A673 (cell line): ENCODE results near the gene SEMA4C.

Source experiments
- EZH2 ChIP-seq: fragments of 200-600 bp; sonication (generic); IDR thresholded peaks from 2 replicates; pipeline ENCODE4 v1.6.1; 2017; ENCODE audit warnings: borderline replicate concordance, low read depth, mild to moderate bottlenecking, mixed read lengths, antibody characterized with exemption, low read length; ENCODE audit not compliant: poor library complexity, severe bottlenecking
- TF ChIP-seq, protein P1 (sequence below): fragments of 300-800, 200-600 bp; sonication (generic); conservative IDR thresholded peaks from 2 replicates; pipeline ENCODE4 v1.5.1; 2017; ENCODE audit warnings: low read depth, mild to moderate bottlenecking, antibody characterized with exemption, low read length, moderate library complexity, mixed read lengths

DNA sequence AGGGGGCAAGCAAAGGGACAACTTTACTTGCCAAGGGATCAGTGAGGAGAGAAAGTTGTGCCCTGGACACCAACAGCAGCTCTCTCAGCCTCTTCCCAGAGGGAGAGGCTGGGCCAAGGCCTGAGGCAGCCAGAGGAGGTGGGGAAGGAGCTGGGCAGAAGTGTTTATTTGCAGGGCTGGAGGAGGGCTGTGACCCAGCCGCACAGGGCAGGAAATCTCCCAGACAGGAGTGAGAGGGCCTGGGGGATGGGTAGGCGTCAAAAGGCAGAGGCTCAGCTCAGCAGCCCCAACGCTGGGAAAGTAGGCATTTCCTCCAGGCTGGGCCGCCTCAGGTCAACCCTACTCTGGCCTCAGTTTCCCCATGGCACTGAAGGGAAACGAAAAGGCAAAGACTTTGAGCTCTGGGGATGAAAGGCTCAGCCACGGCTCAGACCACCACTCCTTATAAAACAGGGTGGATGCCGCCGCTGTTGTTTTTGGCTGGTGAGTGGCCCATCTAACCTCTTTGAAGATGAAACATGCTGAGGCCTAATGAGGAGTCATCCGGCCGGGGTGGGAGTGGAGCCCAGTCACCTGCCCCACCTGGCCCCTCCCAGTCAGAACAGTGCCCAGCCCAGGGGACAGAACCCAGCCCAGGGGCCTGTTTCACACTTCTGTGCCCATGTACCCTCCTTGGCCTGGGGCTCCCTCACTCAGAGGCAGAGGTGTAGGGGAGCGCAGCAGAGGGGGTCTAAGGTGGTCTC is 21.9 kb upstream of the SEMA4C start:
- no peak for TF ChIP-seq EZH2
- TF ChIP-seq, protein P1, sequence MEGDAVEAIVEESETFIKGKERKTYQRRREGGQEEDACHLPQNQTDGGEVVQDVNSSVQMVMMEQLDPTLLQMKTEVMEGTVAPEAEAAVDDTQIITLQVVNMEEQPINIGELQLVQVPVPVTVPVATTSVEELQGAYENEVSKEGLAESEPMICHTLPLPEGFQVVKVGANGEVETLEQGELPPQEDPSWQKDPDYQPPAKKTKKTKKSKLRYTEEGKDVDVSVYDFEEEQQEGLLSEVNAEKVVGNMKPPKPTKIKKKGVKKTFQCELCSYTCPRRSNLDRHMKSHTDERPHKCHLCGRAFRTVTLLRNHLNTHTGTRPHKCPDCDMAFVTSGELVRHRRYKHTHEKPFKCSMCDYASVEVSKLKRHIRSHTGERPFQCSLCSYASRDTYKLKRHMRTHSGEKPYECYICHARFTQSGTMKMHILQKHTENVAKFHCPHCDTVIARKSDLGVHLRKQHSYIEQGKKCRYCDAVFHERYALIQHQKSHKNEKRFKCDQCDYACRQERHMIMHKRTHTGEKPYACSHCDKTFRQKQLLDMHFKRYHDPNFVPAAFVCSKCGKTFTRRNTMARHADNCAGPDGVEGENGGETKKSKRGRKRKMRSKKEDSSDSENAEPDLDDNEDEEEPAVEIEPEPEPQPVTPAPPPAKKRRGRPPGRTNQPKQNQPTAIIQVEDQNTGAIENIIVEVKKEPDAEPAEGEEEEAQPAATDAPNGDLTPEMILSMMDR = no peak
